Liver (tissue), 3 donors: ENCODE measurements around the gene ABHD6.

Source experiments
- ATF3 ChIP-seq: IDR thresholded peaks from 2 replicates; pipeline ENCODE4 v1.6.1; 2016; ENCODE audit warnings: antibody characterized with exemption
- EGR1 ChIP-seq, 2 donors: IDR thresholded peaks; 2 replicates each; pipeline ENCODE4 v1.6.1; 2016 to 2018; ENCODE audit warnings: antibody characterized with exemption in 2 of 2, low read depth in 2 of 2
- GABPA ChIP-seq, 2 donors: IDR thresholded peaks in 1 of 2; conservative IDR thresholded peaks in 1 of 2; 2 replicates each; pipeline ENCODE4 v1.6.1; 2016; ENCODE audit warnings: antibody characterized with exemption in 2 of 2, mild to moderate bottlenecking in 1 of 2, moderate library complexity in 1 of 2
- JUND ChIP-seq, 2 donors: IDR thresholded peaks; 2 replicates each; pipeline ENCODE4 v1.6.1; 2016; ENCODE audit warnings: antibody characterized with exemption in 2 of 2
- MAX ChIP-seq: IDR thresholded peaks from 2 replicates; pipeline ENCODE4 v1.6.1; 2016; ENCODE audit warnings: antibody characterized with exemption
- RAD21 ChIP-seq, 2 donors: IDR thresholded peaks; 2 replicates each; pipeline ENCODE4 v1.6.1; 2016; ENCODE audit warnings: antibody characterized with exemption in 2 of 2, mild to moderate bottlenecking in 2 of 2
- RXRA ChIP-seq, 2 donors: IDR thresholded peaks; 2 replicates each; pipeline ENCODE4 v1.6.1; 2017 to 2018; ENCODE audit warnings: antibody characterized with exemption in 2 of 2, mild to moderate bottlenecking in 1 of 2
- TAF1 ChIP-seq: conservative IDR thresholded peaks from 2 replicates; pipeline ENCODE4 v1.6.1; 2016; ENCODE audit warnings: antibody characterized with exemption, mild to moderate bottlenecking
- YY1 ChIP-seq: IDR thresholded peaks from 2 replicates; pipeline ENCODE4 v1.6.1; 2016; ENCODE audit warnings: antibody characterized with exemption, mild to moderate bottlenecking
- ZBTB33 ChIP-seq: IDR thresholded peaks from 2 replicates; pipeline ENCODE4 v1.6.1; 2016; ENCODE audit warnings: antibody characterized with exemption
- TF ChIP-seq, protein P1 (sequence below): fragments of 150-350 bp; IDR thresholded peaks from 2 replicates; pipeline ENCODE4 v1.5.1; 2017; ENCODE audit warnings: improper control_type of control experiment, low read depth, low read length; ENCODE audit not compliant: missing input control
- TF ChIP-seq, protein P2 (sequence below): IDR thresholded peaks from 2 replicates; pipeline ENCODE4 v1.6.1; 2016; ENCODE audit warnings: antibody characterized with exemption, mild to moderate bottlenecking
- donor health status: healthy.
- donor health status: healthy.

DNA sequence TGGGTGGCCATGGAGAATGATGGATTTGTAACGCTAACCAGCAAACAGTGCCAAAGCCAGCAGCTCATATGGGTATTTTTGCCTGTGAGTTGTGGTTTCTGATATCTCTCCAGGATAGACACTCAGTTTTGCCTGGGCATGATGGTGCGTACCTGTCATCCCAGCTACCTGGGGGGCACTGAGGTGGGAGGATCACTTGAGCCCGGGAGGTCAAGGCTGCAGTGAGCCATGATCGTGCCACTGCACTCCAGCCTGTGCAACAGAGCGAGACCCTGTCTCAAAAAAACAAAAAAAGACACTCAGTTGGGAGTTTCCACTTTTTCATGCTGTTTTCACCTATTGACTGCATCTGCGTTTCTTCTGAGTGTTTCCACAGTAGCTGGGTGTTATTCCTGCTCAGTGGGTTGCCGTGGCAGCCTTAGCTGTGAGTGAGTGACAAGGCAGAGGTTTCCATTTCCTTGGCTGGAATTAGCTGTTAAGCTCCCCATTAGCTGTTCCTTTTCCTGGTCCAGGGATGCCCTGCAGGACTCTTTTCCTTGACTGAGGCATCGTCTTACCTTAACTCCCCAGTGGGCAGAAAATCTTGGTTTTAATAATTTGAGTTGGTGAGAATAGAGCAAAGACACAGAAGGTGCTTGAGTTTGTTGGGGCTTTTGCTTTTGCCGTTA, 54.2 kb downstream of the ABHD6 start:
- TF ChIP-seq JUND (IDR thresholded peaks at IDR 0.05) (no peak), ATF3 (no peak), ZBTB33 (no peak), TAF1 (no peak), RAD21 (IDR thresholded peaks at IDR 0.05) (no peak), GABPA (IDR thresholded peaks at IDR 0.05 in 1 of 2, conservative IDR thresholded peaks at IDR 0.05 in 1 of 2) (no peak), MAX (no peak), EGR1 (IDR thresholded peaks at IDR 0.05; ENCODE audit: low read depth in 2 of 2) (no peak), YY1 (no peak), RXRA (IDR thresholded peaks at IDR 0.05) (no peak)
- TF ChIP-seq, protein P1, sequence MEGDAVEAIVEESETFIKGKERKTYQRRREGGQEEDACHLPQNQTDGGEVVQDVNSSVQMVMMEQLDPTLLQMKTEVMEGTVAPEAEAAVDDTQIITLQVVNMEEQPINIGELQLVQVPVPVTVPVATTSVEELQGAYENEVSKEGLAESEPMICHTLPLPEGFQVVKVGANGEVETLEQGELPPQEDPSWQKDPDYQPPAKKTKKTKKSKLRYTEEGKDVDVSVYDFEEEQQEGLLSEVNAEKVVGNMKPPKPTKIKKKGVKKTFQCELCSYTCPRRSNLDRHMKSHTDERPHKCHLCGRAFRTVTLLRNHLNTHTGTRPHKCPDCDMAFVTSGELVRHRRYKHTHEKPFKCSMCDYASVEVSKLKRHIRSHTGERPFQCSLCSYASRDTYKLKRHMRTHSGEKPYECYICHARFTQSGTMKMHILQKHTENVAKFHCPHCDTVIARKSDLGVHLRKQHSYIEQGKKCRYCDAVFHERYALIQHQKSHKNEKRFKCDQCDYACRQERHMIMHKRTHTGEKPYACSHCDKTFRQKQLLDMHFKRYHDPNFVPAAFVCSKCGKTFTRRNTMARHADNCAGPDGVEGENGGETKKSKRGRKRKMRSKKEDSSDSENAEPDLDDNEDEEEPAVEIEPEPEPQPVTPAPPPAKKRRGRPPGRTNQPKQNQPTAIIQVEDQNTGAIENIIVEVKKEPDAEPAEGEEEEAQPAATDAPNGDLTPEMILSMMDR = no peak
- TF ChIP-seq, protein P2, sequence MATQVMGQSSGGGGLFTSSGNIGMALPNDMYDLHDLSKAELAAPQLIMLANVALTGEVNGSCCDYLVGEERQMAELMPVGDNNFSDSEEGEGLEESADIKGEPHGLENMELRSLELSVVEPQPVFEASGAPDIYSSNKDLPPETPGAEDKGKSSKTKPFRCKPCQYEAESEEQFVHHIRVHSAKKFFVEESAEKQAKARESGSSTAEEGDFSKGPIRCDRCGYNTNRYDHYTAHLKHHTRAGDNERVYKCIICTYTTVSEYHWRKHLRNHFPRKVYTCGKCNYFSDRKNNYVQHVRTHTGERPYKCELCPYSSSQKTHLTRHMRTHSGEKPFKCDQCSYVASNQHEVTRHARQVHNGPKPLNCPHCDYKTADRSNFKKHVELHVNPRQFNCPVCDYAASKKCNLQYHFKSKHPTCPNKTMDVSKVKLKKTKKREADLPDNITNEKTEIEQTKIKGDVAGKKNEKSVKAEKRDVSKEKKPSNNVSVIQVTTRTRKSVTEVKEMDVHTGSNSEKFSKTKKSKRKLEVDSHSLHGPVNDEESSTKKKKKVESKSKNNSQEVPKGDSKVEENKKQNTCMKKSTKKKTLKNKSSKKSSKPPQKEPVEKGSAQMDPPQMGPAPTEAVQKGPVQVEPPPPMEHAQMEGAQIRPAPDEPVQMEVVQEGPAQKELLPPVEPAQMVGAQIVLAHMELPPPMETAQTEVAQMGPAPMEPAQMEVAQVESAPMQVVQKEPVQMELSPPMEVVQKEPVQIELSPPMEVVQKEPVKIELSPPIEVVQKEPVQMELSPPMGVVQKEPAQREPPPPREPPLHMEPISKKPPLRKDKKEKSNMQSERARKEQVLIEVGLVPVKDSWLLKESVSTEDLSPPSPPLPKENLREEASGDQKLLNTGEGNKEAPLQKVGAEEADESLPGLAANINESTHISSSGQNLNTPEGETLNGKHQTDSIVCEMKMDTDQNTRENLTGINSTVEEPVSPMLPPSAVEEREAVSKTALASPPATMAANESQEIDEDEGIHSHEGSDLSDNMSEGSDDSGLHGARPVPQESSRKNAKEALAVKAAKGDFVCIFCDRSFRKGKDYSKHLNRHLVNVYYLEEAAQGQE = no peak
